ENCODE results near the gene GALNT17.
"Not testable (repeated sequence)": the region's sequence is repeated elsewhere in the genome, so short reads cannot be mapped to it uniquely, and the experiment has no call there.

GRCh38 chr7:71209484-71209883 is 77.5 kb downstream of the GALNT17 start:
- not testable (repeated sequence) for TF ChIP-seq CTCF (conservative IDR thresholded peaks at IDR 0.05; ENCODE audit: low read depth, low read length); EZH2 (IDR thresholded peaks at IDR 0.05; ENCODE audit: borderline replicate concordance, low read depth, low read length, poor library complexity, severe bottlenecking)

Data from A673 (cell line).